HepG2 (cell line): ENCODE data around the gene ANGPTL2. TPM values are rescaled to one million over a fixed set of nuclear protein-coding genes. Genes with fewer than 3 reads are reported as not detected.

Source experiments
- ATAC-seq: fragments of 200-7000 bp; cut with Tn5 transposase; 3 replicates; pipeline ENCODE4 v1.9.1; 2020; ENCODE audit warnings: mild to moderate bottlenecking, moderate library complexity
- BruUV-seq: library from RNA; stranded (reverse); fragments of 400-500 nt; replicated peaks from 2 replicates; lab custom pipeline; 2021; lab: Mats Ljungman, UMichigan
- CTCF ChIA-PET: fragments of 300-600 bp; formaldehyde crosslinking; extraction: SDS; loops from one replicate; lab custom pipeline; 2021; ENCODE audit warnings: low total read pairs, inconsistent platforms, low intra/inter-chr PET ratio; lab: Yijun Ruan, JAX
- POLR2A ChIA-PET: fragments of 350-600 bp; sonication (Branson Sonifier 250); formaldehyde crosslinking; loops from one replicate; lab custom pipeline; 2020; ENCODE audit warnings: antibody characterized with exemption, inconsistent platforms; lab: Yijun Ruan, JAX
- DNase-seq: peaks from one replicate; pipeline ENCODE4 v3.0.0-alpha.2; 2015; ENCODE audit warnings: low spot score
- FAIRE-seq: peaks from 3 replicates; lab custom pipeline; 2011; peaks lifted over from hg19 to GRCh38; lab: Jason Lieb, UNC
- H2AFZ ChIP-seq: one replicate; pipeline ENCODE4 v1.6.1; 2011; ENCODE audit warnings: low read length, inconsistent platforms
- H3K27ac ChIP-seq: fragments of 300-600 bp; 3 replicates; pipeline ENCODE4 v1.8.0; 2011; ENCODE audit warnings: mixed run types, mild to moderate bottlenecking, mixed read lengths, low read length, inconsistent platforms; ENCODE audit not compliant: insufficient read depth; ENCODE audit errors: extremely low read length
- H3K27me3 ChIP-seq, 2 experiments: fragments of 200-600 bp in 1 of 2; 2 replicates in 1 of 2; 3 replicates in 1 of 2; pipeline versions ENCODE4 v1.6.0 to v1.8.0; 2011; ENCODE audit warnings: low read length in 2 of 2, mild to moderate bottlenecking in 2 of 2, moderate library complexity in 2 of 2, inconsistent platforms in 1 of 2; ENCODE audit not compliant: insufficient read depth in 2 of 2, control insufficient read depth in 1 of 2
- H3K36me3 ChIP-seq, 2 experiments: fragments of 200-600 bp in 1 of 2; replicated peaks in 1 of 2; 2 replicates in 1 of 2; 3 replicates in 1 of 2; pipeline versions ENCODE4 v1.5.1 to v1.8.0; 2011; ENCODE audit warnings: low read length in 2 of 2, inconsistent platforms in 1 of 2; ENCODE audit not compliant: insufficient read depth in 2 of 2, control insufficient read depth in 1 of 2
- H3K4me1 ChIP-seq: 2 replicates; pipeline ENCODE4 v1.5.1; 2012; ENCODE audit warnings: low read length, inconsistent platforms; ENCODE audit not compliant: insufficient read depth
- H3K4me2 ChIP-seq: 2 replicates; pipeline ENCODE4 v1.6.0; 2011; ENCODE audit warnings: low read depth, low read length, inconsistent platforms
- H3K4me3 ChIP-seq, 3 experiments: fragments of 200-600 bp in 1 of 3; sonication (generic), shearing (Covaris generic) in 1 of 3; replicated peaks in 1 of 3; 2 replicates each; pipeline ENCODE4 v1.5.1; 2011 to 2016; ENCODE audit warnings: low read length in 3 of 3, inconsistent platforms in 2 of 3, low read depth in 2 of 3, mild to moderate bottlenecking in 2 of 3, control low read depth in 1 of 3, mixed read lengths in 1 of 3; ENCODE audit not compliant: insufficient read depth in 1 of 3
- H3K79me2 ChIP-seq: one replicate; pipeline ENCODE4 v1.6.1; 2011; ENCODE audit warnings: low read length, inconsistent platforms; ENCODE audit not compliant: insufficient read depth
- H3K9ac ChIP-seq: 2 replicates; pipeline ENCODE4 v1.6.0; 2011; ENCODE audit warnings: mild to moderate bottlenecking, low read depth, low read length, inconsistent platforms; ENCODE audit not compliant: insufficient read depth
- H3K9me3 ChIP-seq: 2 replicates; pipeline ENCODE4 v1.5.1; 2012; ENCODE audit warnings: mild to moderate bottlenecking, low read length
- H4K20me1 ChIP-seq: 2 replicates; pipeline ENCODE4 v1.6.0; 2011; ENCODE audit warnings: inconsistent platforms, mild to moderate bottlenecking, low read length, moderate library complexity; ENCODE audit not compliant: insufficient read depth
- BATF2 ChIP-seq: sonication (generic); formaldehyde crosslinking; IDR thresholded peaks from 2 replicates; pipeline ENCODE4 v1.8.0; 2022; ENCODE audit warnings: mild to moderate bottlenecking, missing genetic modification reagents, moderate library complexity
- HNRNPUL1 ChIP-seq: fragments of 200-400 bp; formaldehyde crosslinking; IDR thresholded peaks from 2 replicates; pipeline ENCODE4 v1.6.1; 2017; ENCODE audit warnings: low read depth, mild to moderate bottlenecking, low read length, moderate library complexity
- NCOA2 ChIP-seq: sonication (generic); formaldehyde crosslinking; IDR thresholded peaks from 2 replicates; pipeline ENCODE4 v1.8.0; 2022; ENCODE audit warnings: inconsistent platforms
- PCBP1 ChIP-seq: fragments of 200-400 bp; formaldehyde crosslinking; IDR thresholded peaks from 2 replicates; pipeline ENCODE4 v1.6.1; 2017; ENCODE audit warnings: mild to moderate bottlenecking, low read depth, low read length, borderline replicate concordance
- PITX1 ChIP-seq: sonication (generic); formaldehyde crosslinking; IDR thresholded peaks from 2 replicates; pipeline ENCODE4 v1.5.1; 2020; ENCODE audit warnings: mild to moderate bottlenecking, missing genetic modification reagents
- SPEN ChIP-seq: sonication (generic); formaldehyde crosslinking; IDR thresholded peaks from 2 replicates; pipeline ENCODE4 v1.5.1; 2020; ENCODE audit warnings: low read depth, mild to moderate bottlenecking, missing genetic modification reagents
- ZBED4 ChIP-seq: sonication (generic); formaldehyde crosslinking; IDR thresholded peaks from 2 replicates; pipeline ENCODE4 v1.4.0; 2020; ENCODE audit warnings: missing genetic modification reagents, borderline replicate concordance
- ZFP36 ChIP-seq: fragments of 150-350 bp; IDR thresholded peaks from 2 replicates; pipeline ENCODE4 v1.6.1; 2018; ENCODE audit warnings: borderline replicate concordance, low read length, low read depth; ENCODE audit not compliant: partially characterized antibody
- ZFX ChIP-seq: sonication (generic); formaldehyde crosslinking; IDR thresholded peaks from 2 replicates; pipeline ENCODE4 v1.4.0; 2020; ENCODE audit warnings: mild to moderate bottlenecking, low read depth, missing genetic modification reagents, moderate library complexity
- WGBS: methylation state at CpG from one replicate; pipeline ENCODE4 v1.1.6; 2017; ENCODE audit warnings: low lambda C conversion rate; 5-methylcytosine and 5-hydroxymethylcytosine counted together
- in situ Hi-C: cut with HindIII; loops from 2 replicates; pipeline ENCODE4 v1.10.0; 2017; ENCODE audit warnings: low pct_unique_long_range_greater_than_20kb; ENCODE audit not compliant: extremely low pct_ligation_motif_present
- intact Hi-C: fragments of 100-400 bp; cut with micrococcal nuclease; formaldehyde crosslinking; loops from one replicate; pipeline ENCODE4 v1.10.0; 2022; ENCODE audit not compliant: unreplicated experiment
- polyA plus RNA-seq, 8 experiments: library from polyadenylated mRNA; depleted of rRNA in 3 of 8; stranded (reverse) in 7 of 8; unstranded in 1 of 8; fragments of >200 nt; fragmentation: Illumina TruSeq in 4 of 8; extraction: Trizol in 4 of 8; gene quantifications; 2 replicates each; pipeline versions ENCODE4 v1.2.1 to v1.2.3, GENCODE V29; 2011 to 2016; ENCODE audit warnings: low read depth in 4 of 8, missing spikeins in 1 of 8, mixed read lengths in 1 of 8; ENCODE audit not compliant: insufficient read depth in 1 of 8
- total RNA-seq, 5 experiments: library from RNA; depleted of rRNA; stranded (reverse); fragments of >200 nt; fragmentation: Illumina TruSeq; extraction: Trizol; gene quantifications; 2 replicates each; pipeline ENCODE4 v1.2.3, GENCODE V29; 2016; ENCODE audit warnings: low read depth in 1 of 5

Gene ANGPTL2
- total and polyA plus RNA-seq, 2 of the 13 experiments (the other 11 are each of a cell fraction or from before 2014, with no cell fraction given) = 0.91 to 21.0 TPM

GRCh38 chr9:127166651-127167524 is 44.5 kb upstream of the ANGPTL2 start (continued):
- no peak for TF ChIP-seq ZBED4 (CRISPR knock-in tag)

- DNase-seq (no peak), ATAC-seq (no peak), FAIRE-seq (no peak)
- no peak for TF ChIP-seq PCBP1
- no peak for TF ChIP-seq SPEN (CRISPR knock-in tag)
- TF ChIP-seq PITX1 = no peak
- no peak for TF ChIP-seq ZFX (CRISPR knock-in tag)
- no peak for TF ChIP-seq HNRNPUL1
- TF ChIP-seq ZFP36 = no peak
- TF ChIP-seq BATF2 = no peak
- no peak for TF ChIP-seq NCOA2
- CTCF ChIA-PET = no interaction called here
- Histone ChIP-seq H3K79me2 (no peaks in the 10 kb centered on the region), H3K9ac (no peak overlapping the region), H3K27ac (no peak overlapping the region), H3K27me3 (no peaks in the 10 kb centered on the region), H3K4me2 (no peak overlapping the region), H3K36me3 (no peaks in the 10 kb centered on the region), H3K4me3 (no peak overlapping the region), H2AFZ (no peak overlapping the region), H3K9me3 (no peaks in the 10 kb centered on the region), H4K20me1 (no peaks in the 10 kb centered on the region), H3K4me1 (peaks cover 22% of the 10 kb centered on the region)
- in situ Hi-C loops (no loop called here), intact Hi-C loops (no loop called here)
- 78% methylated on average over 5 of the region's 5 CpGs for whole genome bisulfite sequencing
- BruUV-seq = no TSS peak
- POLR2A ChIA-PET = no interaction called here
These were observed 43.7 kb upstream of the ANGPTL2 start for GRCh38 chr9:127166111-127166510.
